ENCODE results near the gene YWHAQ. TPM values are rescaled to one million over a fixed set of nuclear protein-coding genes. Genes with fewer than 3 reads are reported as not detected.

Gene YWHAQ
- total and polyA plus RNA-seq, 2 of the 4 experiments (the other 2 are of a cell fraction): 196 to 255 TPM

GRCh38 chr2:9565436-9566153 lies 65.2 kb downstream of the YWHAQ start:
- no peaks in the 10 kb centered on the region for H4K20me1 ChIP-seq (ENCODE audit: insufficient read depth, low read length)
- WGBS, 2 experiments (ENCODE audit: extremely low coverage in 2 of 2, insufficient read length in 1 of 2): 90% methylated on average over 2 of the region's 11 CpGs; no CpG with 5 or more reads in 1 of the 2 experiments
- H3K4me3 ChIP-seq (ENCODE audit: insufficient read depth, low read depth, low read length): no peak overlapping the region
- POLR2A ChIA-PET (ENCODE audit: unreplicated experiment): interaction anchor here (0.6 kb wide), 1 partner anchor 10 kb away, joined by 3 read pairs; no protein-coding TSS in a partner anchor
- no peaks in the 10 kb centered on the region for H3K36me3 ChIP-seq (ENCODE audit: control insufficient read depth, insufficient read depth, low read length)
- H3K14ac ChIP-seq (replicated peaks; ENCODE audit: low read depth, low read length): 0 out of 2 replicates have a peak overlapping the region, but pooled peaks have one; percentile 85
- peaks cover 0 to 3% of the 10 kb centered on the region in 2 experiments; a peak in 2 of 4 replicates for H3K79me1 ChIP-seq (ENCODE audit: low read depth in 1 of 2, low read length in 2 of 2)
- peak overlapping the region; percentile 78 for H3K27ac ChIP-seq (ENCODE audit: insufficient read depth, low read length)
- H3K27me3 ChIP-seq (ENCODE audit: control insufficient read depth, insufficient read depth, low read length): no peaks in the 10 kb centered on the region
- H3K9me1 ChIP-seq (ENCODE audit: insufficient read depth, low read length): peaks cover 4% of the 10 kb centered on the region; the same call in 1 of the 2 replicates
- H2AK5ac ChIP-seq (ENCODE audit: low read depth, low read length): peak overlapping the region; percentile 38; the same call in 1 of the 2 replicates
- H4K91ac ChIP-seq (ENCODE audit: insufficient read depth, low read depth, low read length): peak overlapping the region; percentile 50
- intact Hi-C loops (cut with micrococcal nuclease): no loop called here
- H2BK120ac ChIP-seq (ENCODE audit: low read depth, low read length): peak overlapping the region; percentile 80; the same call in 1 of the 2 replicates
- H2BK15ac ChIP-seq (ENCODE audit: low read depth, low read length): peak overlapping the region; percentile 89; the same call in 1 of the 3 replicates
- H3K9me3 ChIP-seq (ENCODE audit: control insufficient read depth, insufficient read depth, low read length): no peaks in the 10 kb centered on the region
- H3K4me2 ChIP-seq (ENCODE audit: low read depth, low read length): peak overlapping the region; percentile 54
- H3K4ac ChIP-seq (ENCODE audit: low read depth, low read length): peak overlapping the region; percentile 47; the same call in 1 of the 2 replicates
- H3K18ac ChIP-seq (ENCODE audit: low read depth, low read length): peak overlapping the region; percentile 63
- TF ChIP-seq USF2 (IDR thresholded peaks at IDR 0.05; ENCODE audit: low read depth, low read length): no peak
- peak; percentile 78 for TF ChIP-seq FOS (IDR thresholded peaks at IDR 0.05; ENCODE audit: low read depth, low read length)
- TF ChIP-seq POLR2A (IDR thresholded peaks at IDR 0.05; ENCODE audit: low read depth, low read length): peak; percentile 45; the same call in 1 of the 2 replicates
- TF ChIP-seq SMC3 (IDR thresholded peaks at IDR 0.05; ENCODE audit: low read depth, low read length): no peak
- TF ChIP-seq RAD21 (IDR thresholded peaks at IDR 0.05; ENCODE audit: low read length): peak; percentile 29; the same call in 1 of the 2 replicates
- no peak for TF ChIP-seq CEBPB (IDR thresholded peaks at IDR 0.05; ENCODE audit: low read depth, low read length)
- in situ Hi-C loops (cut with MboI; ENCODE audit: low sequenced_read_pairs): loop anchor here (10.0 kb wide), 1 partner anchor 479 kb away; the partner anchor contains the start of gene KLF11
- DNase-seq: peak; percentile 96
- ATAC-seq (ENCODE audit: low read depth): peak; percentile 99
- no TSS peak for BruUV-seq (replicated peaks)
- no peak overlapping the region for H3K56ac ChIP-seq (ENCODE audit: extremely low read depth, insufficient read depth, low read length)
- H3K4me1 ChIP-seq (ENCODE audit: control insufficient read depth, insufficient read depth, low read length): peaks cover 8% of the 10 kb centered on the region
- peak overlapping the region; percentile 81 for H2BK5ac ChIP-seq (ENCODE audit: low read depth, low read length, poor library complexity, severe bottlenecking)
- peak overlapping the region; percentile 68 for H4K5ac ChIP-seq (ENCODE audit: low read depth, low read length)
- H3K23ac ChIP-seq (ENCODE audit: low read depth, low read length): peak overlapping the region; percentile 66; the same call in 1 of the 2 replicates
- H2AFZ ChIP-seq (replicated peaks; ENCODE audit: low read length, poor library complexity): peak overlapping the region; percentile 82
- H2AK9ac ChIP-seq (replicated peaks; ENCODE audit: low read depth, low read length, poor library complexity): peak overlapping the region; percentile 67
- H4K8ac ChIP-seq (ENCODE audit: low read depth in 2 of 2, low read length in 2 of 2): peak overlapping the region in 1 of 2 experiments; percentile 64; a peak in 2 of 4 replicates
- H3K9ac ChIP-seq (ENCODE audit: low read depth, low read length): 0 out of 2 replicates have a peak overlapping the region, but pooled peaks have one; percentile 24
- peak overlapping the region; percentile 61; the same call in 1 of the 2 replicates for H2BK20ac ChIP-seq (ENCODE audit: low read depth, low read length)
- CTCF ChIA-PET: interaction anchor here (0.6 kb wide), 1 partner anchor 422 kb away, joined by 3 read pairs; no protein-coding TSS in a partner anchor
- dilution Hi-C loops (cut with HindIII; ENCODE audit: low sequenced_read_pairs, unreplicated experiment): no loop called here
